ENCODE data around the gene ZNF554.

- TF ChIP-seq POLR2A (IDR thresholded peaks at IDR 0.05): no peak
- TF ChIP-seq, protein P1, sequence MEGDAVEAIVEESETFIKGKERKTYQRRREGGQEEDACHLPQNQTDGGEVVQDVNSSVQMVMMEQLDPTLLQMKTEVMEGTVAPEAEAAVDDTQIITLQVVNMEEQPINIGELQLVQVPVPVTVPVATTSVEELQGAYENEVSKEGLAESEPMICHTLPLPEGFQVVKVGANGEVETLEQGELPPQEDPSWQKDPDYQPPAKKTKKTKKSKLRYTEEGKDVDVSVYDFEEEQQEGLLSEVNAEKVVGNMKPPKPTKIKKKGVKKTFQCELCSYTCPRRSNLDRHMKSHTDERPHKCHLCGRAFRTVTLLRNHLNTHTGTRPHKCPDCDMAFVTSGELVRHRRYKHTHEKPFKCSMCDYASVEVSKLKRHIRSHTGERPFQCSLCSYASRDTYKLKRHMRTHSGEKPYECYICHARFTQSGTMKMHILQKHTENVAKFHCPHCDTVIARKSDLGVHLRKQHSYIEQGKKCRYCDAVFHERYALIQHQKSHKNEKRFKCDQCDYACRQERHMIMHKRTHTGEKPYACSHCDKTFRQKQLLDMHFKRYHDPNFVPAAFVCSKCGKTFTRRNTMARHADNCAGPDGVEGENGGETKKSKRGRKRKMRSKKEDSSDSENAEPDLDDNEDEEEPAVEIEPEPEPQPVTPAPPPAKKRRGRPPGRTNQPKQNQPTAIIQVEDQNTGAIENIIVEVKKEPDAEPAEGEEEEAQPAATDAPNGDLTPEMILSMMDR (IDR thresholded peaks at IDR 0.05 in 4 of 5, conservative IDR thresholded peaks at IDR 0.05 in 1 of 5): no peak
These were observed 17.8 kb downstream of the ZNF554 start for GRCh38 chr19:2837430-2837829.
